Gastroesophageal sphincter (tissue), 4 donors: ENCODE data around the gene RGS5. TPM values are rescaled to one million over a fixed set of nuclear protein-coding genes. Genes with fewer than 3 reads are reported as not detected.
"Not testable (repeated sequence)": the region's sequence is repeated elsewhere in the genome, so short reads cannot be mapped to it uniquely, and the experiment has no call there.

Source experiments
- ATAC-seq: fragments of 150-250 bp; one replicate; pipeline ENCODE4 v1.9.1; 2016; ENCODE audit warnings: mild to moderate bottlenecking, moderate library complexity
- H3K27ac ChIP-seq, 4 donors: fragments of 200-600 bp; sonication (generic) in 3 of 4; 1 replicate in 3 of 4; 2 replicates in 1 of 4; pipeline ENCODE4 v1.5.1; 2016 to 2019
- H3K27me3 ChIP-seq: fragments of 200-600 bp; sonication (generic); one replicate; pipeline ENCODE4 v1.5.1; 2019
- H3K36me3 ChIP-seq, 2 donors: fragments of 200-600 bp; sonication (generic); one replicate each; pipeline ENCODE4 v1.5.1; 2019; ENCODE audit warnings: control low read depth in 1 of 2
- H3K4me1 ChIP-seq, 3 donors: fragments of 200-600 bp; sonication (generic); 1 replicate in 2 of 3; 2 replicates in 1 of 3; pipeline ENCODE4 v1.5.1; 2016 to 2019; ENCODE audit warnings: control low read depth in 2 of 3
- H3K4me3 ChIP-seq, 2 donors: fragments of 200-600 bp; sonication (generic); one replicate each; pipeline ENCODE4 v1.5.1; 2019; ENCODE audit warnings: mild to moderate bottlenecking in 1 of 2, moderate library complexity in 1 of 2
- H3K9me3 ChIP-seq, 3 donors: fragments of 200-600 bp; sonication (generic); one replicate each; pipeline ENCODE4 v1.5.1; 2017 to 2019; ENCODE audit warnings: control low read depth in 2 of 3
- EP300 ChIP-seq: sonication (generic); formaldehyde crosslinking; IDR thresholded peaks from one replicate; pipeline ENCODE4 v1.6.1; 2017; ENCODE audit warnings: antibody characterized with exemption, mild to moderate bottlenecking
- POLR2A ChIP-seq, 2 donors: fragments of 450-650 bp; IDR thresholded peaks; one replicate each; pipeline ENCODE4 v1.6.1; 2017; ENCODE audit warnings: antibody characterized with exemption in 2 of 2, mild to moderate bottlenecking in 2 of 2, moderate library complexity in 1 of 2
- POLR2AphosphoS5 ChIP-seq: sonication (generic); formaldehyde crosslinking; IDR thresholded peaks from one replicate; pipeline ENCODE4 v1.6.1; 2017; ENCODE audit warnings: antibody characterized with exemption
- WGBS, 2 donors: methylation state at CpG; one replicate each; pipeline ENCODE4 v1.1.5; 2018; ENCODE audit warnings: low coverage in 1 of 2; 5-methylcytosine and 5-hydroxymethylcytosine counted together
- total RNA-seq, 4 donors: library from RNA; depleted of rRNA; stranded (reverse); fragments of >200 nt; gene quantifications; one replicate each; pipeline ENCODE4 v1.1.0, GENCODE V29; 2016
- TF ChIP-seq, protein P1 (sequence below), 4 experiments: fragments of 200-600 bp in 2 of 4; fragments of 450-650 bp in 2 of 4; sonication (generic) in 1 of 4; IDR thresholded peaks; one replicate each; pipeline ENCODE4 v1.5.1; 2017 to 2019; ENCODE audit warnings: antibody characterized with exemption in 4 of 4, mild to moderate bottlenecking in 2 of 4, moderate library complexity in 2 of 4

RGS5 gene
- total RNA-seq, 4 donors from 2014 or later: 267 to 427 (median 386) TPM

DNA sequence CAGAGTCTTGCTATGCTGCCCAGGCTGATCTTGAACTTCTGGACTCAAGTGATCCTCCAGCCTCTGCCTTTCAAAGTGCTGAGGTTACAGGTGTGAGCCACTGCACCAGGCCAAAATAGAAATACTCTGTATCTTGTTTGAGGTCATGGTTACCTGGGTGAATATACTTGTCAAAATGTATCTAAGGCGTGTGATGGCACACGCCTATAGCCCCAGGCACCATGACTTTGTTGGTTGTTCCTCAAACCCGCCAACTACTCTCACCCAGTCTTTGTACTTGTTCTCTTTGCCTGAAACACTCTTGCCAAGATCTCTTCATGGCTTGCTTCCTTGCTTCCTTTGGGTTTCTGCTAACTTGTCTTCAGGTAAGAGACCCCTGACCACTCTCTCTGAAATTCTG, 38.0 kb upstream of the RGS5 start:
- Histone ChIP-seq H3K4me1 (peaks cover 0 to 8% (median 0%) of the 10 kb centered on the region in 3 donors), H3K9me3 (no peaks in the 10 kb centered on the region), H3K27me3 (no peaks in the 10 kb centered on the region), H3K4me3 (no peak overlapping the region), H3K27ac (no peak overlapping the region), H3K36me3 (no peaks in the 10 kb centered on the region)
- no peak for ATAC-seq
- 94 to 97% methylated on average over 3 of the region's 3 CpGs for WGBS, 2 donors
- TF ChIP-seq POLR2A (IDR thresholded peaks at IDR 0.05): no peak
- TF ChIP-seq POLR2AphosphoS5: no peak
- TF ChIP-seq, protein P1, sequence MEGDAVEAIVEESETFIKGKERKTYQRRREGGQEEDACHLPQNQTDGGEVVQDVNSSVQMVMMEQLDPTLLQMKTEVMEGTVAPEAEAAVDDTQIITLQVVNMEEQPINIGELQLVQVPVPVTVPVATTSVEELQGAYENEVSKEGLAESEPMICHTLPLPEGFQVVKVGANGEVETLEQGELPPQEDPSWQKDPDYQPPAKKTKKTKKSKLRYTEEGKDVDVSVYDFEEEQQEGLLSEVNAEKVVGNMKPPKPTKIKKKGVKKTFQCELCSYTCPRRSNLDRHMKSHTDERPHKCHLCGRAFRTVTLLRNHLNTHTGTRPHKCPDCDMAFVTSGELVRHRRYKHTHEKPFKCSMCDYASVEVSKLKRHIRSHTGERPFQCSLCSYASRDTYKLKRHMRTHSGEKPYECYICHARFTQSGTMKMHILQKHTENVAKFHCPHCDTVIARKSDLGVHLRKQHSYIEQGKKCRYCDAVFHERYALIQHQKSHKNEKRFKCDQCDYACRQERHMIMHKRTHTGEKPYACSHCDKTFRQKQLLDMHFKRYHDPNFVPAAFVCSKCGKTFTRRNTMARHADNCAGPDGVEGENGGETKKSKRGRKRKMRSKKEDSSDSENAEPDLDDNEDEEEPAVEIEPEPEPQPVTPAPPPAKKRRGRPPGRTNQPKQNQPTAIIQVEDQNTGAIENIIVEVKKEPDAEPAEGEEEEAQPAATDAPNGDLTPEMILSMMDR (IDR thresholded peaks at IDR 0.05): no peak
- TF ChIP-seq EP300: no peak

DNA sequence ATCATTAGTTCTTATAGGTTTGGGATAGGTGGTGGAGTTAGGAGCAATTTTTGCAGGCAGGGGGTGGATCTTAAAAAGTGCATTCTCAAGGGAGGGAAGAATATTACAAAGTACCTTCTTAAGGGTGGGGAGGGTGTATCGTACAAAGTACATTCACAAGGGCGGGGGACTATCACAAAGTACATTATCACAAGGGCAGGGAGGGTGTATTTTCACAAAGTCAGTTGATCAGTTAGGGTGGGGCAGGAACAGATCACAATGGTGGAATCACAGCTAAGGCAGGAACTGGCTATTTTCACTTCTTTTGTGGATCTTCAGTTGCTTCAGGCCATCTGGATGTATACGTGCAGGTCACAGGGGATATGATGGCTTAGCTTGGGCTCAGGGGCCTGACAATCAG, 30.9 kb upstream of the RGS5 start:
- not testable (repeated sequence) for H3K9me3 ChIP-seq, H3K27ac ChIP-seq, H3K27me3 ChIP-seq, H3K36me3 ChIP-seq, H3K4me3 ChIP-seq, ATAC-seq
- WGBS, 2 donors: 72 to 92% methylated on average over 3 of the region's 3 CpGs
- peaks cover 0 to 20% (median 3%) of the 10 kb centered on the region in 3 donors for H3K4me1 ChIP-seq

DNA sequence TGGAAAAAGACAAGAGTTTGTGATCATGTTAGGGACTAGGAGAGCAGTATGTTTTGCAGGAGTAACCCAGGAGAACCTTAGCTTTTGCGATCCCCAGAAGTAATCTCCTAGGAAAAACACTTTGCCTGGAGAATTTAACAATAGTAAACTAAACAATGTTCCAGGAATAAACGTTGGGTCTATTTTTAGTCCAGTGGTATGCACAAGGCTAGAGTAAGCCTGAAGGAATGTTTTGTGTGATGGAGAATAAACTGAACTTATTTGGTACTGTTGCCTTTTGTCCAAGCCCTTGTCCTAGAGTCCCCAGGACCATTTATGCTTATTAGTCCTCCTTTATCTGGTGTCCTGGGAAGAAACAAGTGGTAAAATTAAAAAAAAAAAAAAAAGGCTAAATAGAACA, 28.7 kb upstream of the RGS5 start:
- peak; percentile 73 for TF ChIP-seq POLR2AphosphoS5
- TF ChIP-seq EP300: no peak
- TF ChIP-seq, protein P1 (IDR thresholded peaks at IDR 0.05): no peak
- TF ChIP-seq POLR2A (IDR thresholded peaks at IDR 0.05): no peak
- WGBS, 2 donors: 17 to 23% methylated on average over 2 of the region's 2 CpGs
- Histone ChIP-seq H3K4me1 (peaks cover 0 to 20% (median 3%) of the 10 kb centered on the region in 3 donors), H3K36me3 (no peaks in the 10 kb centered on the region), H3K4me3 (no peak overlapping the region), H3K27ac (peak overlapping the region in 3 of 4 donors; percentile 49 to 65 (median 55)), H3K9me3 (no peaks in the 10 kb centered on the region), H3K27me3 (no peaks in the 10 kb centered on the region)
- peak; percentile 80 for ATAC-seq

DNA sequence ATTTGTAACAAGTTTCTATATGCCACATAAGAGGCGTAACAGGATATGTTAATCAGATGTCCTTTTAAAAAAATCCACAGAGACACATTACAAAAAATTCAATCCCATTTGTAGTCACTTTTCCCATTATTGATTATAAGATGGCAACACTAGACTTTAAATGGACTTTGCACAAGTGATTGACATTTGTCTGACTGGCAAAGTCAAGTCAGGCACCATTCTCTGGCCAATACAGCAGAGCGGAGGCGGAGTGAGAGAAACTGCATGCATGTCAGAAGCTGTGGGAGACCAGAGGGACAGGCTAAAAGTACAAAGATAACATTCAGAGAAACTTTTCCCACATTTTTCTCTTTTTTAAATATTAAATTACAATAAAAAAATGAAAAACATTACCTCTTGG, 28.1 kb upstream of the RGS5 start:
- WGBS, 2 donors: 75 to 76% methylated on average over 2 to 3 of the region's 3 CpGs
- no peak overlapping the region for H3K4me3 ChIP-seq
- peak overlapping the region in 3 of 4 donors; percentile 49 to 65 (median 55) for H3K27ac ChIP-seq
- H3K4me1 ChIP-seq: peaks cover 0 to 20% (median 3%) of the 10 kb centered on the region in 3 donors
- no peak for ATAC-seq
- no peaks in the 10 kb centered on the region for H3K9me3 ChIP-seq
- no peaks in the 10 kb centered on the region for H3K36me3 ChIP-seq
- no peaks in the 10 kb centered on the region for H3K27me3 ChIP-seq
- TF ChIP-seq, protein P1 (IDR thresholded peaks at IDR 0.05): no peak
- no peak for TF ChIP-seq EP300
- no peak for TF ChIP-seq POLR2AphosphoS5
- TF ChIP-seq POLR2A (IDR thresholded peaks at IDR 0.05): no peak

DNA sequence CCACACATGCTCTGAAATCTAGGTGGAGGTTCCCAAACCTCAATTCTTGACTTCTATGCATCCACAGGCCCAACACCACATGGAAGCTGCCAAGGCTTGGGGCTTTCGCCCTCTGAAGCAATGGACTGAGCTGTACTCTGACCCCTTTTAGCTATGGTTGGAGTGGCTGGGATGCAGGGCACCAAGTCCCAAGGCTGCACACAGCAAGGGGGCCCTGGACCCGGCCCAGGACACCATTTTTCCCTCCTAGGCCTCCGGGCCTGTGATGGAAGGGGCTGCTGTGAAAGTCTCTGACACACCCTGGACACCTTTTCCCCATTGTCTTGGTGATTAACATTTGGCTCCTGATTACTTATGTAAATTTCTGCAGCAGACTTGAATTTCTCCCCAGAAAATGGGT, 25.6 kb upstream of the RGS5 start:
- not testable (repeated sequence) for H3K27me3 ChIP-seq, H3K9me3 ChIP-seq, H3K27ac ChIP-seq, H3K36me3 ChIP-seq, ATAC-seq, H3K4me3 ChIP-seq
- WGBS, 2 donors: 90% methylated on average over 2 of the region's 3 CpGs; no CpG with 5 or more reads in 1 of the 2 donors
- peaks cover 0 to 20% (median 3%) of the 10 kb centered on the region in 3 donors for H3K4me1 ChIP-seq

DNA sequence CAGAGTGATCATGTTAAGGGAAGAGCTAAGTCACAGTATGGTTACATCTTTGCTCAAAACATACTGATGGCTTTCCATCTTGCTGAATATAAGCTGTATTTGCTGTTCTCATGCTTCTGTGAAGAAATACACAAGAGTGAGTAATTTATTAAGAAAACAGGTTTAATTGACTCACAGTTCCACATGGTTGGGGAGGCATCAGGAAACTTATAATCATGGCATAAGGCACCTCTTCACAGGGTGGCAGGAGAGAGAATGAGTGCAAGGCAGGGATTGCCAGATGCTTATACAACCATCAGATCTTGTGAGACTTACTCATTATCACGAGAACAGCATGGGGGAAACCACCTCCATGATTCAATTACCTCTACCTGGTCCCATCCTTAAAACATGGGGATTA, 24.4 kb upstream of the RGS5 start:
- H3K9me3 ChIP-seq: no peaks in the 10 kb centered on the region
- TF ChIP-seq EP300: no peak
- TF ChIP-seq, protein P1 (IDR thresholded peaks at IDR 0.05): no peak
- H3K27me3 ChIP-seq: no peaks in the 10 kb centered on the region
- H3K27ac ChIP-seq: no peak overlapping the region
- peaks cover 0 to 20% (median 3%) of the 10 kb centered on the region in 3 donors for H3K4me1 ChIP-seq
- no peak for ATAC-seq
- WGBS, 2 donors: 90 to 100% methylated on average over 1 of the region's 1 CpG
- H3K4me3 ChIP-seq: no peak overlapping the region
- no peaks in the 10 kb centered on the region for H3K36me3 ChIP-seq
